ENCODE data around the gene GLB1L3. TPM values are rescaled to one million over a fixed set of nuclear protein-coding genes. Genes with fewer than 3 reads are reported as not detected.

Gene GLB1L3
- total RNA-seq, 1 experiment from 2014 or later, result not detected

DNA sequence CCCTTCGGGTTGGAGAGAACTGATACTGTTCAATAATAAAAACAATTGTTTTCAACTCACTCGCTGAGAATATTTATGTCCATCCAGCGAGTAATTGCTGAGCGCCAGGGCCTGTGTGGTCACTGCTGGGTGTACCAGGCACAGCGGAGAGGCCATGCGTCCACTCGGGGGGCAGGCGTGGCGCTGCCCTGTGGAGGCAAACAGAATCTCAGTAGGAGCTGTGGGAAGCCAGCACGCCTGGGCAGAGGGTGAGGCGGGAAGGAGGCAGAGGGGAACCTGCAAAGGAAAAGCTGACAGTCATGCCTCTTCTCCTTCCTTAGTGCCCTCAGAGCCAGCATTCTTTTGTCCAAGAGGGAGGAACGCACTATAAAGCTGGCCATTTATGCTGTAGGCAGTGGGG lies 11.4 kb downstream of the GLB1L3 start:
- POLR2A ChIA-PET, result no interaction called here

DNA sequence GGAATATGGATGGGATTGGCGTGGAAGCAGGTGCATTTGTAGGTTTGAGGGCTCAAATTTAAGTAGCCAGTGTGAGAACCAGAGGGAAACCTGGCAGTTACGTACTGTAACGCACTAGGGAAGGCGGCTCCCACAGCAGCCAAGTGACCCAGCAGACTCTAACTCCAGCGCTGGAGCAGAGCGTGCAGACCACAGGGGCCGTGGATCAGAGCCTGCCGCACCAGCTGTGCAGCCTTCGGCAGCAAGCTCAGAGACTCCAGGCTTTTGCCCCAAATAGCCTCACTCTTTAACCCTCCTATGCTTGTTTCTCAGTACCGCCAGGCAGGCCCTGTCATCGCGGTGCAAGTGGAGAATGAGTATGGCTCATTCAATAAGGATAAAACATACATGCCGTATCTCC lies 12.3 kb downstream of the GLB1L3 start:
- intact Hi-C loops (cut with micrococcal nuclease; ENCODE audit: unreplicated experiment), result no loop called here
- no peak overlapping the region for H3K27ac Mint-ChIP-seq (ENCODE audit: unreplicated experiment)
- DNase-seq, result no peak
- no peak overlapping the region for H3K4me3 ChIP-seq (ENCODE audit: low read depth, low read length)
- no peaks in the 10 kb centered on the region for H3K9me3 ChIP-seq
- TF ChIP-seq, protein P1, sequence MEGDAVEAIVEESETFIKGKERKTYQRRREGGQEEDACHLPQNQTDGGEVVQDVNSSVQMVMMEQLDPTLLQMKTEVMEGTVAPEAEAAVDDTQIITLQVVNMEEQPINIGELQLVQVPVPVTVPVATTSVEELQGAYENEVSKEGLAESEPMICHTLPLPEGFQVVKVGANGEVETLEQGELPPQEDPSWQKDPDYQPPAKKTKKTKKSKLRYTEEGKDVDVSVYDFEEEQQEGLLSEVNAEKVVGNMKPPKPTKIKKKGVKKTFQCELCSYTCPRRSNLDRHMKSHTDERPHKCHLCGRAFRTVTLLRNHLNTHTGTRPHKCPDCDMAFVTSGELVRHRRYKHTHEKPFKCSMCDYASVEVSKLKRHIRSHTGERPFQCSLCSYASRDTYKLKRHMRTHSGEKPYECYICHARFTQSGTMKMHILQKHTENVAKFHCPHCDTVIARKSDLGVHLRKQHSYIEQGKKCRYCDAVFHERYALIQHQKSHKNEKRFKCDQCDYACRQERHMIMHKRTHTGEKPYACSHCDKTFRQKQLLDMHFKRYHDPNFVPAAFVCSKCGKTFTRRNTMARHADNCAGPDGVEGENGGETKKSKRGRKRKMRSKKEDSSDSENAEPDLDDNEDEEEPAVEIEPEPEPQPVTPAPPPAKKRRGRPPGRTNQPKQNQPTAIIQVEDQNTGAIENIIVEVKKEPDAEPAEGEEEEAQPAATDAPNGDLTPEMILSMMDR (IDR thresholded peaks at IDR 0.05; ENCODE audit: insufficient read depth in 1 of 2, low read depth in 1 of 2, low read length in 1 of 2, severe bottlenecking in 1 of 2, unreplicated experiment in 1 of 2), result no peak
- no peaks in the 10 kb centered on the region; the same call in none of the 2 replicates for H3K27me3 ChIP-seq (replicated peaks; ENCODE audit: control insufficient read depth, insufficient read depth, low read length)
- ChIA-PET POLR2A (no interaction called here), CTCF (interaction anchor here (1.2 kb wide), 1 partner anchor 34 kb away, joined by 3 read pairs; no protein-coding TSS in a partner anchor)
- H3K27me3 Mint-ChIP-seq (ENCODE audit: insufficient read depth, unreplicated experiment), result peaks cover 12% of the 10 kb centered on the region
- no TSS peak for BruUV-seq (replicated peaks)
- H3K4me1 ChIP-seq, result no peaks in the 10 kb centered on the region
- no peaks in the 10 kb centered on the region for H3K36me3 ChIP-seq (ENCODE audit: control insufficient read depth, insufficient read depth, low read length)
- H3K4me1 Mint-ChIP-seq (ENCODE audit: low read depth, unreplicated experiment), result no peaks in the 10 kb centered on the region
- no peaks in the 10 kb centered on the region for H3K9me3 Mint-ChIP-seq (ENCODE audit: unreplicated experiment)
- no peak overlapping the region for H3K4me3 Mint-ChIP-seq (ENCODE audit: unreplicated experiment)
- H3K36me3 Mint-ChIP-seq (ENCODE audit: insufficient read depth, unreplicated experiment), result no peaks in the 10 kb centered on the region

More for the DNA sequence above, 11.4 kb downstream of the GLB1L3 start:
- Histone ChIP-seq H3K4me3 (ENCODE audit: low read depth, low read length) (no peak overlapping the region), H3K36me3 (ENCODE audit: control insufficient read depth, insufficient read depth, low read length) (no peaks in the 10 kb centered on the region), H3K27me3 (replicated peaks; ENCODE audit: control insufficient read depth, insufficient read depth, low read length) (no peaks in the 10 kb centered on the region; the same call in none of the 2 replicates), H3K4me1 (no peaks in the 10 kb centered on the region), H3K9me3 (no peaks in the 10 kb centered on the region)
- Mint-ChIP-seq H3K4me3 (ENCODE audit: unreplicated experiment) (no peak overlapping the region), H3K9me3 (ENCODE audit: unreplicated experiment) (no peaks in the 10 kb centered on the region), H3K36me3 (ENCODE audit: insufficient read depth, unreplicated experiment) (no peaks in the 10 kb centered on the region), H3K27ac (ENCODE audit: unreplicated experiment) (no peak overlapping the region), H3K4me1 (ENCODE audit: low read depth, unreplicated experiment) (no peaks in the 10 kb centered on the region), H3K27me3 (ENCODE audit: insufficient read depth, unreplicated experiment) (peaks cover 13% of the 10 kb centered on the region)
- DNase-seq, result no peak
- TF ChIP-seq, protein P1 (IDR thresholded peaks at IDR 0.05; ENCODE audit: insufficient read depth in 1 of 2, low read depth in 1 of 2, low read length in 1 of 2, severe bottlenecking in 1 of 2, unreplicated experiment in 1 of 2), result no peak
- CTCF ChIA-PET, result interaction anchor here (1.2 kb wide), 1 partner anchor 33 kb away, joined by 3 read pairs; no protein-coding TSS in a partner anchor
- intact Hi-C loops (cut with micrococcal nuclease; ENCODE audit: unreplicated experiment), result no loop called here
- BruUV-seq (replicated peaks), result no TSS peak

DNA sequence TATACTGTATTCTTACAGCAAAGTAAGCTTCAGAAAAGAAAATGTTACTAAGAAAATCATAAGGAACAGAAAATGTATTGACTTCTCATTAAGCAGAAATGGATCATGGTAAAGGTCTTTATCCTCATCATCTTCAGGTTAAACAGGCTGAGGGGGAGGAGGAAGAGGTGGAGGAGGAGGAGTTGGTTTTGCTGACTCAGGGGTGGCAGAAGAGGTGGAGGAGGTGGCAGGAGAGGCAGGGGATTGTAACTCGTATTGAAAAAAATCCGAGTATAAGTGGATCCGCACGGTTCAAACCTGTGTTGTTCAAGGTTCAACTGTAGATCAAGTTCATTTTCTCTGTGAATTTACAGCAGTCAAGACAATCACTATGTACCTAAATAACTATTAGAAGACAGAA lies 13.0 kb downstream of the GLB1L3 start:
- intact Hi-C loops (cut with micrococcal nuclease; ENCODE audit: unreplicated experiment), result no loop called here
- Histone ChIP-seq H3K9me3 (no peaks in the 10 kb centered on the region), H3K4me3 (ENCODE audit: low read depth, low read length) (no peak overlapping the region), H3K4me1 (no peaks in the 10 kb centered on the region), H3K36me3 (ENCODE audit: control insufficient read depth, insufficient read depth, low read length) (no peaks in the 10 kb centered on the region), H3K27me3 (replicated peaks; ENCODE audit: control insufficient read depth, insufficient read depth, low read length) (no peaks in the 10 kb centered on the region)
- BruUV-seq (replicated peaks), result no TSS peak
- no peaks in the 10 kb centered on the region for H3K36me3 Mint-ChIP-seq (ENCODE audit: insufficient read depth, unreplicated experiment)
- H3K9me3 Mint-ChIP-seq (ENCODE audit: unreplicated experiment), result no peaks in the 10 kb centered on the region
- no peak for DNase-seq
- H3K4me1 Mint-ChIP-seq (ENCODE audit: low read depth, unreplicated experiment), result no peaks in the 10 kb centered on the region
- no peak overlapping the region for H3K27ac Mint-ChIP-seq (ENCODE audit: unreplicated experiment)
- TF ChIP-seq, protein P1 (IDR thresholded peaks at IDR 0.05; ENCODE audit: insufficient read depth in 1 of 2, low read depth in 1 of 2, low read length in 1 of 2, severe bottlenecking in 1 of 2, unreplicated experiment in 1 of 2), result no peak
- no peak overlapping the region for H3K4me3 Mint-ChIP-seq (ENCODE audit: unreplicated experiment)
- POLR2A ChIA-PET, result no interaction called here
- H3K27me3 Mint-ChIP-seq (ENCODE audit: insufficient read depth, unreplicated experiment), result peaks cover 8% of the 10 kb centered on the region
- CTCF ChIA-PET, result no interaction called here

Measured in Caco-2 (cell line).